Measurements from ENCODE around the gene OGG1. TPM values are rescaled to one million over a fixed set of nuclear protein-coding genes. Genes with fewer than 3 reads are reported as not detected.

OGG1 gene
- polyA plus RNA-seq, 2 of the 4 experiments (the other 2 are of a cell fraction) = 18.1 to 21.2 TPM

DNA sequence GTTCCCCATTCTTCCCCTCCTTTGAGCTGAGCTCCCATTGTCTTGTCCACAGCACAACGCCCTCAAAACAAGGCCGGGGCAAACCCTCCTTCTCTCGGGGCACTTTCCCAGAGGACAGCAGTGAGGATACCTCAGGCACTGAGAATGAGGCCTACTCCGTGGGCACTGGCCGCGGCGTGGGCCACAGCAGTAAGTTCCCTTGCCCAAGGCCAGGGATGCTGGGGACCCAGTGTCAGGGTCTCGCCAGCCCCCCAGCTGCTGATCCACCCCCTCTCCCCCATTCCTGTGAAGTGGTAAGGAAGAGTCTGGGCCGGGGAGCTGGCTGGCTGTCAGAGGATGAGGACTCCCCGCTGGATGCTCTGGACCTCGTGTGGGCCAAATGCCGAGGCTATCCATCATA is 4.2 kb upstream of the OGG1 start (continued):
- TF ChIP-seq, protein P1, sequence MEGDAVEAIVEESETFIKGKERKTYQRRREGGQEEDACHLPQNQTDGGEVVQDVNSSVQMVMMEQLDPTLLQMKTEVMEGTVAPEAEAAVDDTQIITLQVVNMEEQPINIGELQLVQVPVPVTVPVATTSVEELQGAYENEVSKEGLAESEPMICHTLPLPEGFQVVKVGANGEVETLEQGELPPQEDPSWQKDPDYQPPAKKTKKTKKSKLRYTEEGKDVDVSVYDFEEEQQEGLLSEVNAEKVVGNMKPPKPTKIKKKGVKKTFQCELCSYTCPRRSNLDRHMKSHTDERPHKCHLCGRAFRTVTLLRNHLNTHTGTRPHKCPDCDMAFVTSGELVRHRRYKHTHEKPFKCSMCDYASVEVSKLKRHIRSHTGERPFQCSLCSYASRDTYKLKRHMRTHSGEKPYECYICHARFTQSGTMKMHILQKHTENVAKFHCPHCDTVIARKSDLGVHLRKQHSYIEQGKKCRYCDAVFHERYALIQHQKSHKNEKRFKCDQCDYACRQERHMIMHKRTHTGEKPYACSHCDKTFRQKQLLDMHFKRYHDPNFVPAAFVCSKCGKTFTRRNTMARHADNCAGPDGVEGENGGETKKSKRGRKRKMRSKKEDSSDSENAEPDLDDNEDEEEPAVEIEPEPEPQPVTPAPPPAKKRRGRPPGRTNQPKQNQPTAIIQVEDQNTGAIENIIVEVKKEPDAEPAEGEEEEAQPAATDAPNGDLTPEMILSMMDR (IDR thresholded peaks at IDR 0.05) = no peak
- TF ChIP-seq FOXS1 (CRISPR knock-in tag; IDR thresholded peaks at IDR 0.05) = no peak
- TF ChIP-seq CHD2 (IDR thresholded peaks at IDR 0.05; ENCODE audit: low read length, partially characterized antibody) = no peak
- TF ChIP-seq JUN (IDR thresholded peaks at IDR 0.05) = no peak
- no peak for TF ChIP-seq BCL3 (IDR thresholded peaks at IDR 0.05)

GRCh38 chr3:9746330-9746729 is 3.4 kb upstream of the OGG1 start:
- ChIA-PET POLR2A (interaction anchor here (1.1 kb wide), 1 partner anchor 13 kb away, joined by 3 read pairs; no protein-coding TSS in a partner anchor), CTCF (interaction anchor here (1.4 to 4.9 kb wide), 2 partner anchors 19 to 31 kb away, joined by 6 to 22 read pairs; no protein-coding TSS in a partner anchor)
- FAIRE-seq (no peak), DNase-seq (ENCODE audit: low read depth in 1 of 2, low spot score in 1 of 2) (no peak), ATAC-seq (no peak)
- Histone ChIP-seq H3K4me2 (no peak overlapping the region), H3K4me3 (no peak overlapping the region), H3K27ac (no peak overlapping the region), H3K4me1 (peaks cover 10% of the 10 kb centered on the region; the same call in 2 of the 3 replicates), H3K9me3 (no peaks in the 10 kb centered on the region)
- TF ChIP-seq HEYL (CRISPR knock-in tag; IDR thresholded peaks at IDR 0.05) = no peak
- TF ChIP-seq CHD2 (IDR thresholded peaks at IDR 0.05; ENCODE audit: low read length, partially characterized antibody) = no peak
- TF ChIP-seq, protein P2, sequence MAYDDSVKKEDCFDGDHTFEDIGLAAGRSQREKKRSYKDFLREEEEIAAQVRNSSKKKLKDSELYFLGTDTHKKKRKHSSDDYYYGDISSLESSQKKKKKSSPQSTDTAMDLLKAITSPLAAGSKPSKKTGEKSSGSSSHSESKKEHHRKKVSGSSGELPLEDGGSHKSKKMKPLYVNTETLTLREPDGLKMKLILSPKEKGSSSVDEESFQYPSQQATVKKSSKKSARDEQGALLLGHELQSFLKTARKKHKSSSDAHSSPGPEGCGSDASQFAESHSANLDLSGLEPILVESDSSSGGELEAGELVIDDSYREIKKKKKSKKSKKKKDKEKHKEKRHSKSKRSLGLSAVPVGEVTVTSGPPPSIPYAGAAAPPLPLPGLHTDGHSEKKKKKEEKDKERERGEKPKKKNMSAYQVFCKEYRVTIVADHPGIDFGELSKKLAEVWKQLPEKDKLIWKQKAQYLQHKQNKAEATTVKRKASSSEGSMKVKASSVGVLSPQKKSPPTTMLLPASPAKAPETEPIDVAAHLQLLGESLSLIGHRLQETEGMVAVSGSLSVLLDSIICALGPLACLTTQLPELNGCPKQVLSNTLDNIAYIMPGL (CRISPR knock-in tag; IDR thresholded peaks at IDR 0.05; ENCODE audit: borderline replicate concordance) = no peak
- no peak for TF ChIP-seq NFE2L2 (conservative IDR thresholded peaks at IDR 0.05; ENCODE audit: low read length)
- no peak for TF ChIP-seq HOXB13 (CRISPR knock-in tag; IDR thresholded peaks at IDR 0.05; ENCODE audit: low read depth)
- TF ChIP-seq ATOH8 (CRISPR knock-in tag; IDR thresholded peaks at IDR 0.05; ENCODE audit: low read depth) = no peak
- 87% methylated on average over 5 of the region's 5 CpGs for WGBS (ENCODE audit: missing lambda C conversion rate)

- FAIRE-seq (no peak), ATAC-seq (no peak), DNase-seq (ENCODE audit: low read depth in 1 of 2, low spot score in 1 of 2) (no peak)
- POLR2A ChIA-PET = no interaction called here
- CTCF ChIA-PET = interaction anchor here (4.9 kb wide), 1 partner anchor 32 kb away, joined by 22 read pairs; no protein-coding TSS in a partner anchor
- no peak overlapping the region for H3K4me3 ChIP-seq
- 83% methylated on average over 8 of the region's 8 CpGs for WGBS (ENCODE audit: missing lambda C conversion rate)
- H3K9me3 ChIP-seq = no peaks in the 10 kb centered on the region
- H3K4me2 ChIP-seq = no peak overlapping the region
- peaks cover 13% of the 10 kb centered on the region; the same call in 2 of the 3 replicates for H3K4me1 ChIP-seq
- no peak overlapping the region for H3K27ac ChIP-seq
- TF ChIP-seq HDAC2 (IDR thresholded peaks at IDR 0.05) (no peak), HOXB5 (CRISPR knock-in tag; IDR thresholded peaks at IDR 0.05) (no peak), TP53 (CRISPR knock-in tag; IDR thresholded peaks at IDR 0.05) (no peak), MAFK (IDR thresholded peaks at IDR 0.05; ENCODE audit: partially characterized antibody) (no peak), ZSCAN20 (CRISPR knock-in tag; IDR thresholded peaks at IDR 0.05) (no peak), JUNB (IDR thresholded peaks at IDR 0.05) (no peak), MAZ (IDR thresholded peaks at IDR 0.05; ENCODE audit: borderline replicate concordance, low read depth, low read length) (no peak), HES2 (IDR thresholded peaks at IDR 0.05) (no peak), RCOR1 (IDR thresholded peaks at IDR 0.05; ENCODE audit: low read depth, low read length) (no peak), RARB (CRISPR knock-in tag; IDR thresholded peaks at IDR 0.05) (no peak), CEBPB (IDR thresholded peaks at IDR 0.05) (no peak), HEYL (CRISPR knock-in tag; IDR thresholded peaks at IDR 0.05) (no peak), USF2 (IDR thresholded peaks at IDR 0.05) (no peak), ESRRA (IDR thresholded peaks at IDR 0.05; ENCODE audit: borderline replicate concordance, low read length) (no peak), NR3C1 (IDR thresholded peaks at IDR 0.05) (no peak)
- TF ChIP-seq, protein P3, sequence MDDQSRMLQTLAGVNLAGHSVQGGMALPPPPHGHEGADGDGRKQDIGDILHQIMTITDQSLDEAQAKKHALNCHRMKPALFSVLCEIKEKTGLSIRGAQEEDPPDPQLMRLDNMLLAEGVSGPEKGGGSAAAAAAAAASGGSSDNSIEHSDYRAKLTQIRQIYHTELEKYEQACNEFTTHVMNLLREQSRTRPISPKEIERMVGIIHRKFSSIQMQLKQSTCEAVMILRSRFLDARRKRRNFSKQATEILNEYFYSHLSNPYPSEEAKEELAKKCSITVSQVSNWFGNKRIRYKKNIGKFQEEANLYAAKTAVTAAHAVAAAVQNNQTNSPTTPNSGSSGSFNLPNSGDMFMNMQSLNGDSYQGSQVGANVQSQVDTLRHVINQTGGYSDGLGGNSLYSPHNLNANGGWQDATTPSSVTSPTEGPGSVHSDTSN (IDR thresholded peaks at IDR 0.05) = no peak
- TF ChIP-seq, protein P2 (CRISPR knock-in tag; IDR thresholded peaks at IDR 0.05; ENCODE audit: borderline replicate concordance) = no peak
These were observed 2.5 kb upstream of the OGG1 start for GRCh38 chr3:9747267-9747666.
